Fibroblast of skin of scalp (primary cell): ENCODE measurements around the gene RSL1D1.
"Not testable (repeated sequence)": the region's sequence is repeated elsewhere in the genome, so short reads cannot be mapped to it uniquely, and the experiment has no call there.

Experiments
- DNase-seq: peaks from one replicate; pipeline ENCODE4 v3.0.0-alpha.2; 2013

RSL1D1 gene

GRCh38 chr16:11843861-11844260, 7.5 kb downstream of the RSL1D1 start:
- no peak for DNase-seq

- no peak for DNase-seq
These were observed 8.1 kb downstream of the RSL1D1 start for GRCh38 chr16:11843206-11843605.

GRCh38 chr16:11841026-11841425, 10.3 kb downstream of the RSL1D1 start:
- DNase-seq, result no peak

- peak; percentile 91 for DNase-seq
These were observed 14.6 kb downstream of the RSL1D1 start for GRCh38 chr16:11836650-11837244.

GRCh38 chr16:11835891-11836649, 15.3 kb downstream of the RSL1D1 start:
- DNase-seq, result peak; percentile 83

GRCh38 chr16:11835309-11835708, 16.0 kb downstream of the RSL1D1 start:
- DNase-seq, result no peak

GRCh38 chr16:11833951-11834695, 17.2 kb downstream of the RSL1D1 start:
- DNase-seq, result peak; percentile 72

- no peak for DNase-seq
These were observed 22.6 kb downstream of the RSL1D1 start for GRCh38 chr16:11828696-11829095.

- not testable (repeated sequence) for DNase-seq
These were observed 25.7 kb downstream of the RSL1D1 start for GRCh38 chr16:11825520-11826165.

GRCh38 chr16:11824362-11824761, 27.0 kb downstream of the RSL1D1 start:
- DNase-seq, result peak; percentile 47

- DNase-seq, result not testable (repeated sequence)
These were observed 27.7 kb downstream of the RSL1D1 start for GRCh38 chr16:11823645-11824044.

- no peak for DNase-seq
These were observed 31.5 kb downstream of the RSL1D1 start for GRCh38 chr16:11819798-11820197.

- DNase-seq, result not testable (repeated sequence)
These were observed 32.4 kb downstream of the RSL1D1 start for GRCh38 chr16:11818970-11819369.

GRCh38 chr16:11816123-11816522, 35.2 kb downstream of the RSL1D1 start:
- DNase-seq, result no peak

GRCh38 chr16:11814800-11815199, 36.5 kb downstream of the RSL1D1 start:
- DNase-seq, result not testable (repeated sequence)

GRCh38 chr16:11806721-11807120, 44.6 kb downstream of the RSL1D1 start:
- peak; percentile 77 for DNase-seq

- DNase-seq, result no peak
These were observed 45.8 kb downstream of the RSL1D1 start for GRCh38 chr16:11805556-11805955.

GRCh38 chr16:11801481-11802021, 49.8 kb downstream of the RSL1D1 start:
- no peak for DNase-seq

- DNase-seq, result no peak
These were observed 51.0 kb downstream of the RSL1D1 start for GRCh38 chr16:11800382-11800718.

- DNase-seq, result no peak
These were observed 51.6 kb downstream of the RSL1D1 start for GRCh38 chr16:11799509-11800381.

- DNase-seq, result no peak
These were observed 52.3 kb downstream of the RSL1D1 start for GRCh38 chr16:11799017-11799381.

- peak; percentile 7 for DNase-seq
These were observed 53.4 kb downstream of the RSL1D1 start for GRCh38 chr16:11797957-11798299.
